LNCAP (cell line): ENCODE results near the gene SFR1.

Experiments
- TF ChIP-seq, protein P1 (sequence below): fragments of 450-650 bp; IDR thresholded peaks from 2 replicates; pipeline ENCODE4 v1.5.1; 2017; ENCODE audit warnings: mild to moderate bottlenecking

SFR1 gene

DNA sequence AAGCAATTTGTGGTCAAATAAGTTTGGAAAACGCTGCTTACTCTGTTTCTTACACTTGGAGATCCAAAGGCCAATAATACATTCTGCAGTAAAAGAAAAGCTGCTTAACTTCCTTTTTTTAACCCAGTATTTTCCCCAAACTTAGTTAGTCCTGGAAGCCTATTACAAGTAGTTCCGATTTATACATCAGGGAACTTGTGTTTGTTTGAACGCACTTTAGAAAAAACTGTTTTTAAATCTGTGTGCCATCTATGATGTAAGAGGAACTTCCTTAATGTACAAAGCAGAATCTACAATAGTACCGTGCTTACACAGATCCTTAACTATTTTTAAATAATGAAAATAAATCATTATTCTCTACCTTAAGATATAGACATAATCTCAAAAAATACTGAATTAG, 23.0 kb downstream of the SFR1 start:
- TF ChIP-seq, protein P1, sequence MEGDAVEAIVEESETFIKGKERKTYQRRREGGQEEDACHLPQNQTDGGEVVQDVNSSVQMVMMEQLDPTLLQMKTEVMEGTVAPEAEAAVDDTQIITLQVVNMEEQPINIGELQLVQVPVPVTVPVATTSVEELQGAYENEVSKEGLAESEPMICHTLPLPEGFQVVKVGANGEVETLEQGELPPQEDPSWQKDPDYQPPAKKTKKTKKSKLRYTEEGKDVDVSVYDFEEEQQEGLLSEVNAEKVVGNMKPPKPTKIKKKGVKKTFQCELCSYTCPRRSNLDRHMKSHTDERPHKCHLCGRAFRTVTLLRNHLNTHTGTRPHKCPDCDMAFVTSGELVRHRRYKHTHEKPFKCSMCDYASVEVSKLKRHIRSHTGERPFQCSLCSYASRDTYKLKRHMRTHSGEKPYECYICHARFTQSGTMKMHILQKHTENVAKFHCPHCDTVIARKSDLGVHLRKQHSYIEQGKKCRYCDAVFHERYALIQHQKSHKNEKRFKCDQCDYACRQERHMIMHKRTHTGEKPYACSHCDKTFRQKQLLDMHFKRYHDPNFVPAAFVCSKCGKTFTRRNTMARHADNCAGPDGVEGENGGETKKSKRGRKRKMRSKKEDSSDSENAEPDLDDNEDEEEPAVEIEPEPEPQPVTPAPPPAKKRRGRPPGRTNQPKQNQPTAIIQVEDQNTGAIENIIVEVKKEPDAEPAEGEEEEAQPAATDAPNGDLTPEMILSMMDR, result no peak

DNA sequence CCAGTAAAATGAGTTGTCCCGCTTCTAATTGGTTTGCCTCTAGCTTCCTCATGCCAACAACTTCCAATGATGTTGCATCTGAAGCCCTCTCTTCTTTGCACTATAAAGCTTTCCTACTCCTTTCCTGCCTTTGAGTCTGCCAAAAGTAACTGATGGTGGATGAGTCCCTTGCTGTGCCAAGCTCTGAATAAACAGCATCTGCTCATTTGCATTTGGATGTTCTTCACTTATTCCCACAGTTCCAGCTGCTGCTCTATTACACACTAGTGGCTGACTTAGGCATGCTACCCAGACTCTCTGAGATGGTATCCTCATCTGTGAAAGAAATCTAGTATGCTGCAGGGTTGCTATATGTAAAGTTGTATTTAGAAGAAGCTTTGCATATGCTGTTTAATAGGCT, 24.9 kb downstream of the SFR1 start:
- TF ChIP-seq, protein P1, result no peak

DNA sequence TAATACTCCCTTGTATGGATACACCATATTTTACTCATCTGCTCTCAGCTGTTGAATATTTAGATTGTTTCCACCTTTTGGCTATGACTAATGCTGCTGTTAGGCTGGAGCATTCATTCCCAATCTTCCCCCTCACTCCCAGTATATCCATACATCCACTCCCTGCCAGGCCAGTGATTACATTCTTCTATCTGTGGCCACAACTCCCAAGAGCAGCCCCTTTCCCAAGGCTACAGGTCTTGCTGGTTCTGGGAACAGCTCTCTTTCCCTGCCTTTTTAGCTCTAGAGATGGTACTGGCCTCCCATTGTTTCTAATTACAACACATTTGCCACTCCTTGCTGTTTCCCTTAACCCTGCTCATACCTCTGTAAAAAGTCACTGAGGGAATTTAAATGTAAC, 28.2 kb downstream of the SFR1 start:
- TF ChIP-seq, protein P1, result no peak

DNA sequence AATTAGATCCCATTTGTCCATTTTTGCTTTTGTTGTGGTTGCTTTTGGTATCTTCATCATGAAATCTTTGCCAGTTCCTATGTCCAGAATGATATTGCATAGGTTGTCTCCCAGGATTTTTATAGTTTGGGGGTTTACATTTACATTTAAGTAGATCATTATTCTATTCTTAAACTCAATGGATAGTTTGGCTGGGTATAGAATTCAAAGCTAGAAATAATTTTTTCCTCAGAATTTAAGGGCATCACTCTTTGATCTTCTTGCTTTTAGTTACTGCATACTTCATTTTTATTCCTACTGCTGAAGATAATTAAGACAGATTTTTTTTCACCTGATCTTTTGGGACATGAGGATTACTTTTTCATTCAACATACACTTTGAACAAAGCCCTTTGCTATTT, 29.8 kb downstream of the SFR1 start:
- TF ChIP-seq, protein P1, result no peak

DNA sequence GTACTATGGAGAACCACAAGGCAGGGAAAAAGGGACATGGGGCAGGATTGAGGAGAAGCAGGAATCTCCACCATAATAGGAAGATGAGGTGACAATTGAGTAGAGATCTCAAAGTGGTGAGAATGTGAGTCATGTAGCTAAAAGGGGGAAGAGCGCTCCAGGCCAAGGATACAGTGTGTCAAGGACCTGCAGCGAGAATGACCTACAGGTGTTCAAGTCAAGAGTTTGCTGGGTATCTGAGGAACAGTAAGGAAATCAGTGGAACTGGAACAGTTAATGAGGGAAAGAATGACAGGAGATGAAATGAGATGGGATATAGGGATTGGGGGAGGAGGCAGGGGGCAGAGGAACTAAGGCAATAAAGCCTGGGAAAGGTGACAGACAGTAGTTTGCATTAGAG, 33.6 kb downstream of the SFR1 start:
- TF ChIP-seq, protein P1, result no peak

DNA sequence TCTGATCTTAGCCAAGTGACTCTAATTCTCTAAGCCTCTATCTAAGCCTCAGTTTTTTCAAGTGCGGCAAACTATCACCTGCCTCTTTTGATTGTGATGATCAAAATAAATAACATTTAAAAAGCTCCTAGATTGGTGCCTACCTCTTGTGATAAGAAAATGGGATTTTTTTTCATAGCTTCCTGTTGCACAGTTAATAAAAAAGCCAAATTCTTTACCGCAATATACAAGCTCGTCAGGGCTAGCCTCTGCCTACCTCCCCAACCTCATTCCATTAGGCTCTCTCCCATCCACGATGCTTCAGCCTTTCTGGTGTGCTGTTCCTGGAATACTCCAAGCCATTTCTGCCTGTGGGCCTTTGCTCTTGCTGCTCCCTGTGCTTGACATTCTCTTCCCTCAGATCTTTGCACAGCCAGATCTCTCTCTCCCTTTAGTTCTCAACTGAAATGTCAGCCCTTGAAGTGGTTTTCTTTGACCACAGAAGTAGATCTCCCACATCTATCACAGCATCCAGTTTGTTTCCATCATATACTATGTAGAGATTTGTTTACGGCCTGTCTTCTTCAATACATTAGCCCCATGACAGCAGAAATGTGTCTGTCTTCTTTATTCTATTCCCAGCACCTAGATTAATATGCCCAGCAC, 48.8 kb downstream of the SFR1 start:
- TF ChIP-seq, protein P1, result no peak
